Fibroblast of lung (primary cell): ENCODE measurements around the gene CD276. TPM values are rescaled to one million over a fixed set of nuclear protein-coding genes. Genes with fewer than 3 reads are reported as not detected.

Source experiments
- DNase-seq, 2 donors: peaks; one replicate each; pipeline versions ENCODE4 v3.0.0 to v3.0.0-alpha.2; 2010; ENCODE audit warnings: low read depth in 2 of 2
- H2AFZ ChIP-seq: 2 replicates; pipeline ENCODE4 v1.5.1; 2012; ENCODE audit warnings: low read length, control low read depth, inconsistent platforms
- H3K27ac ChIP-seq: 2 replicates; pipeline ENCODE4 v1.5.1; 2011; ENCODE audit warnings: low read length, control low read depth; ENCODE audit not compliant: insufficient read depth
- H3K27me3 ChIP-seq: 2 replicates; pipeline ENCODE4 v1.5.1; 2011; ENCODE audit warnings: mild to moderate bottlenecking, low read length; ENCODE audit not compliant: control insufficient read depth, insufficient read depth
- H3K36me3 ChIP-seq: 2 replicates; pipeline ENCODE4 v1.5.1; 2011; ENCODE audit warnings: low read length; ENCODE audit not compliant: control insufficient read depth, insufficient read depth
- H3K4me1 ChIP-seq: 2 replicates; pipeline ENCODE4 v1.5.1; 2011; ENCODE audit warnings: low read length; ENCODE audit not compliant: control insufficient read depth, insufficient read depth; ENCODE audit errors: extremely low read depth
- H3K4me2 ChIP-seq: 2 replicates; pipeline ENCODE4 v1.5.1; 2011; ENCODE audit warnings: low read length, control low read depth; ENCODE audit not compliant: insufficient read depth; ENCODE audit errors: extremely low read depth
- H3K4me3 ChIP-seq, 4 experiments: fragments of 200-600 bp in 1 of 4; sonication (generic) in 1 of 4; replicated peaks in 1 of 4; 2 replicates each; pipeline ENCODE4 v1.5.1; 2011 to 2016; ENCODE audit warnings: low read length in 4 of 4, low read depth in 3 of 4, mild to moderate bottlenecking in 3 of 4, control low read depth in 2 of 4, inconsistent platforms in 1 of 4, mixed read lengths in 1 of 4; ENCODE audit not compliant: insufficient read depth in 1 of 4; ENCODE audit errors: control extremely low read depth in 1 of 4
- H3K79me2 ChIP-seq: 2 replicates; pipeline ENCODE4 v1.5.1; 2012; ENCODE audit warnings: mild to moderate bottlenecking, low read length, inconsistent platforms; ENCODE audit not compliant: control insufficient read depth, insufficient read depth
- H3K9ac ChIP-seq: 2 replicates; pipeline ENCODE4 v1.5.1; 2011; ENCODE audit warnings: mild to moderate bottlenecking, low read length, control low read depth; ENCODE audit not compliant: insufficient read depth
- H3K9me3 ChIP-seq: 2 replicates; pipeline ENCODE4 v1.5.1; 2012; ENCODE audit warnings: low read depth, low read length; ENCODE audit not compliant: control insufficient read depth, insufficient read depth
- H4K20me1 ChIP-seq: 2 replicates; pipeline ENCODE4 v1.5.1; 2011; ENCODE audit warnings: low read length; ENCODE audit not compliant: control insufficient read depth, insufficient read depth; ENCODE audit errors: extremely low read depth
- CTCF ChIP-seq, 2 donors: IDR thresholded peaks in 1 of 2; conservative IDR thresholded peaks in 1 of 2; 1 replicate in 1 of 2; 2 replicates in 1 of 2; pipeline ENCODE4 v1.5.1; 2011 to 2012; ENCODE audit warnings: low read length in 2 of 2, control low read depth in 1 of 2, inconsistent platforms in 1 of 2, low read depth in 1 of 2, mild to moderate bottlenecking in 1 of 2
- EZH2 ChIP-seq: IDR thresholded peaks from 2 replicates; pipeline ENCODE4 v1.5.1; 2012; ENCODE audit warnings: low read length, control low read depth, mild to moderate bottlenecking; ENCODE audit errors: missing control alignments
- polyA plus RNA-seq, 2 donors: library from polyadenylated mRNA; depleted of rRNA in 1 of 2; stranded (reverse) in 1 of 2; unstranded in 1 of 2; fragments of >200 nt; gene quantifications; 2 replicates each; pipeline ENCODE4 v1.2.1, GENCODE V29; 2011 to 2012; ENCODE audit warnings: missing spikeins in 1 of 2
- total RNA-seq: library from RNA; depleted of rRNA; stranded (reverse); fragments of >200 nt; gene quantifications from 2 replicates; pipeline ENCODE4 v1.2.1, GENCODE V29; 2014

The CD276 gene
- total and polyA plus RNA-seq, 2 donors (not counting 1 experiment from before 2014, with no cell fraction given), result 88.5 to 103 TPM

- Histone ChIP-seq H3K27me3 (peaks cover 20% of the 10 kb centered on the region), H3K4me2 (no peak overlapping the region), H3K4me3 (no peak overlapping the region), H3K36me3 (no peaks in the 10 kb centered on the region), H4K20me1 (no peaks in the 10 kb centered on the region), H3K9ac (no peak overlapping the region), H3K4me1 (no peaks in the 10 kb centered on the region), H3K27ac (no peak overlapping the region), H3K9me3 (no peaks in the 10 kb centered on the region), H2AFZ (no peak overlapping the region), H3K79me2 (no peaks in the 10 kb centered on the region)
- TF ChIP-seq CTCF (conservative IDR thresholded peaks at IDR 0.05 in 1 of 2, IDR thresholded peaks at IDR 0.05 in 1 of 2; ENCODE audit: low read depth in 1 of 2, low read length in 2 of 2) (no peak), EZH2 (no peak)
- no peak for DNase-seq
Measured at GRCh38 chr15:73750438-73750837, 66.3 kb downstream of the CD276 start.

GRCh38 chr15:73750951-73751350 is 66.8 kb downstream of the CD276 start:
- no peaks in the 10 kb centered on the region for H3K79me2 ChIP-seq
- no peak overlapping the region for H2AFZ ChIP-seq
- no peaks in the 10 kb centered on the region for H3K36me3 ChIP-seq
- no peaks in the 10 kb centered on the region for H3K9me3 ChIP-seq
- H3K27me3 ChIP-seq, result peaks cover 20% of the 10 kb centered on the region
- H3K4me3 ChIP-seq, result no peak overlapping the region
- H4K20me1 ChIP-seq, result no peaks in the 10 kb centered on the region
- no peak overlapping the region for H3K9ac ChIP-seq
- no peak overlapping the region for H3K27ac ChIP-seq
- no peaks in the 10 kb centered on the region for H3K4me1 ChIP-seq
- no peak for DNase-seq
- TF ChIP-seq EZH2 (no peak), CTCF (conservative IDR thresholded peaks at IDR 0.05 in 1 of 2, IDR thresholded peaks at IDR 0.05 in 1 of 2; ENCODE audit: low read depth in 1 of 2, low read length in 2 of 2) (no peak)
- no peak overlapping the region for H3K4me2 ChIP-seq

DNA sequence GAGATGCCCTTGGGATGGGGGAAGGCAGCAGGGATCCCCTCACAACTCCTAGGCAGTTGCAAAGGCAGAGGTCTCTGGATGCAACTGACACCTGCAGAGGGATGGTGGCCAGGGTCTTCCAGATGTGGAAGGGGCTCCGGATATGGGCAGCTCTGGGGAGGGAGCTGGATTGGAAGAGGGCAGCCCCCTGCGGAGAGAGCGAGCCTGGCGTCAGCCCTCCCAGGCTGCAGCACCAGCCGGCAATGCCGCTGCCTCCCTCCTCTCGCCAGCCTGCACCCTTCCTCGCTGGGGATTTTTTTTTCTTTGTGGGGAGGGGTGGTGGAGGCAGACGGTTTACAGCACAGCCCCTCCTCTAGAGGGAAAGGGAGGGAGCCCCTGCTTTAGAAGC is 67.3 kb downstream of the CD276 start:
- Histone ChIP-seq H3K9ac (no peak overlapping the region), H3K4me1 (no peaks in the 10 kb centered on the region), H3K27ac (no peak overlapping the region), H3K36me3 (no peaks in the 10 kb centered on the region), H3K9me3 (no peaks in the 10 kb centered on the region), H4K20me1 (no peaks in the 10 kb centered on the region), H3K79me2 (no peaks in the 10 kb centered on the region), H3K4me2 (no peak overlapping the region), H3K4me3 (no peak overlapping the region), H3K27me3 (peaks cover 20% of the 10 kb centered on the region), H2AFZ (no peak overlapping the region)
- TF ChIP-seq CTCF (conservative IDR thresholded peaks at IDR 0.05 in 1 of 2, IDR thresholded peaks at IDR 0.05 in 1 of 2; ENCODE audit: low read depth in 1 of 2, low read length in 2 of 2) (no peak), EZH2 (peak; percentile 83)
- DNase-seq, result no peak
